Measurements from ENCODE around the gene PSMB5. TPM values are rescaled to one million over a fixed set of nuclear protein-coding genes. Genes with fewer than 3 reads are reported as not detected.
"Not testable (repeated sequence)": the region's sequence is repeated elsewhere in the genome, so short reads cannot be mapped to it uniquely, and the experiment has no call there.

Gene PSMB5
- total and polyA plus RNA-seq, 2 experiments from 2014 or later = 124 to 326 TPM

- H3K27ac ChIP-seq = no peak overlapping the region
- DNase-seq (ENCODE audit: low read depth in 1 of 2, low spot score in 1 of 2) = no peak
- no peaks in the 10 kb centered on the region for H3K36me3 ChIP-seq
- peak overlapping the region; percentile 40 for H3K4me3 ChIP-seq
- H3K9me3 ChIP-seq (ENCODE audit: low read depth) = no peaks in the 10 kb centered on the region
- H3K27me3 ChIP-seq = no peaks in the 10 kb centered on the region
- no peak for TF ChIP-seq CTCF (IDR thresholded peaks at IDR 0.05; ENCODE audit: low read depth, low read length)
- peaks cover 12% of the 10 kb centered on the region for H3K4me1 ChIP-seq (ENCODE audit: low read depth)
These were observed 29.1 kb downstream of the PSMB5 start for GRCh38 chr14:23005451-23006187.

- H3K27me3 ChIP-seq; DNase-seq (ENCODE audit: low read depth in 1 of 2, low spot score in 1 of 2); H3K4me3 ChIP-seq; H3K27ac ChIP-seq; H3K36me3 ChIP-seq; H3K9me3 ChIP-seq (ENCODE audit: low read depth): not testable (repeated sequence)
- peaks cover 16% of the 10 kb centered on the region for H3K4me1 ChIP-seq (ENCODE audit: low read depth)
These were observed 30.4 kb downstream of the PSMB5 start for GRCh38 chr14:23004274-23004673.

DNA sequence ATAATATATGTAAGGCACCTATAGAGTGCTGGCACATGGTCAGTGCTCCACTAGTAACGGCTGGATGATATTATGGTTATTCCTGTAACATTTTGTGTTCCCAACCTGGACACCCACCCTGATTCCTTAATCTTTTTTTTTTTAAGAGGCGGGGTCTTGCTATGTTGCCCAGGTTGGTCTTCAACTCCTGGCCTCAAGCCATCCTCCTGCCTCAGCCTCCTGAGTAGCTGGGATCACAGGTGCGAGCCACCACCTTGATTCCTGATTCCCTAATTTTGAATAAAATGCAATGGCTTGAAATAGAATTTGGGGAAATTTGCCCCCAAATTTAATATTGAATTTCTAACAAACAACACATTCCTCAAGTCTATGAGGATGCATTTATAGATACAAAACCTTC lies 32.1 kb downstream of the PSMB5 start:
- TF ChIP-seq CTCF (IDR thresholded peaks at IDR 0.05; ENCODE audit: low read depth, low read length) = no peak
- no peaks in the 10 kb centered on the region for H3K9me3 ChIP-seq (ENCODE audit: low read depth)
- no peaks in the 10 kb centered on the region for H3K36me3 ChIP-seq
- no peak for DNase-seq (ENCODE audit: low read depth in 1 of 2, low spot score in 1 of 2)
- H3K4me1 ChIP-seq (ENCODE audit: low read depth) = peaks cover 17% of the 10 kb centered on the region
- no peak overlapping the region for H3K27ac ChIP-seq
- no peak overlapping the region for H3K4me3 ChIP-seq
- H3K27me3 ChIP-seq = no peaks in the 10 kb centered on the region

- H3K4me3 ChIP-seq = no peak overlapping the region
- TF ChIP-seq CTCF (IDR thresholded peaks at IDR 0.05; ENCODE audit: low read depth, low read length) = no peak
- no peaks in the 10 kb centered on the region for H3K9me3 ChIP-seq (ENCODE audit: low read depth)
- H3K36me3 ChIP-seq = no peaks in the 10 kb centered on the region
- no peak for DNase-seq (ENCODE audit: low read depth in 1 of 2, low spot score in 1 of 2)
- no peaks in the 10 kb centered on the region for H3K27me3 ChIP-seq
- peaks cover 8% of the 10 kb centered on the region for H3K4me1 ChIP-seq (ENCODE audit: low read depth)
- H3K27ac ChIP-seq = no peak overlapping the region
These were observed 33.8 kb downstream of the PSMB5 start for GRCh38 chr14:23000860-23001259.

- H3K27ac ChIP-seq = no peak overlapping the region
- H3K36me3 ChIP-seq = no peaks in the 10 kb centered on the region
- no peaks in the 10 kb centered on the region for H3K27me3 ChIP-seq
- peaks cover 7% of the 10 kb centered on the region for H3K4me1 ChIP-seq (ENCODE audit: low read depth)
- no peak overlapping the region for H3K4me3 ChIP-seq
- no peak for TF ChIP-seq CTCF (IDR thresholded peaks at IDR 0.05; ENCODE audit: low read depth, low read length)
- H3K9me3 ChIP-seq (ENCODE audit: low read depth) = no peaks in the 10 kb centered on the region
- DNase-seq (ENCODE audit: low read depth in 1 of 2, low spot score in 1 of 2) = peak in 1 of 2 donors; percentile 40
These were observed 36.2 kb downstream of the PSMB5 start for GRCh38 chr14:22998329-22999012.

- Histone ChIP-seq H3K4me3 (no peak overlapping the region), H3K27me3 (no peaks in the 10 kb centered on the region), H3K36me3 (no peaks in the 10 kb centered on the region), H3K4me1 (ENCODE audit: low read depth) (peaks cover 9% of the 10 kb centered on the region), H3K27ac (no peak overlapping the region), H3K9me3 (ENCODE audit: low read depth) (no peaks in the 10 kb centered on the region)
- no peak for DNase-seq (ENCODE audit: low read depth in 1 of 2, low spot score in 1 of 2)
- no peak for TF ChIP-seq CTCF (IDR thresholded peaks at IDR 0.05; ENCODE audit: low read depth, low read length)
These were observed 36.9 kb downstream of the PSMB5 start for GRCh38 chr14:22997676-22998323.
